ENCODE results near the gene MAP1B. TPM values are rescaled to one million over a fixed set of nuclear protein-coding genes. Genes with fewer than 3 reads are reported as not detected.

Gene MAP1B
- polyA plus RNA-seq, 1 donor from 2014 or later, result 234 TPM

DNA sequence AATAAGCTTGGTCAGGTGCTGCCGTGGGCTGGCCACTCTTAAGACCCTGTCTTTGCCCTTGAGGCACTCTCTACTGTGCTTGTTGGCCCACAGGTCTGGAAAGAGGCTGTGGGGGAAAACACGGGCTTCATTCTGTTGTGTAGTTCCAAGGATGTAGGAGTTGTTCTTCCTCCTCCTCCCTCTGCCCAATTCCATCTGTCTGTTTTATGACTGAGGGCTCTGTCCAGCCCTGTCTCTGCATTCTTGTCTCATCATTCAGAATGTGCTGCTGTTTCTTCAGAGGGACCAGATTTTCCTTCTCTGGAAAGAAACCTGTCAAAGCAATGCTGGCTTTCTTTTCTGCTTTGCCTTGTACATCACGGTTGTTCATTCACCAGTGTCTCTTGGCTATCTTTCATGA is 84.1 kb downstream of the MAP1B start:
- Histone ChIP-seq H3K9ac (ENCODE audit: low read length) (no peak overlapping the region), H3K4me3 (ENCODE audit: low read length) (no peak overlapping the region), H3K9me3 (ENCODE audit: low read length) (no peaks in the 10 kb centered on the region), H3K27ac (ENCODE audit: low read length) (no peak overlapping the region), H3F3A (ENCODE audit: insufficient read depth, low read length, poor library complexity, severe bottlenecking) (peaks cover 16% of the 10 kb centered on the region), H3K9me2 (ENCODE audit: insufficient read depth, low read length) (no peaks in the 10 kb centered on the region), H3K4me2 (ENCODE audit: low read length) (no peak overlapping the region), H3K27me3 (ENCODE audit: insufficient read depth, low read depth, low read length) (no peaks in the 10 kb centered on the region), H3K79me2 (replicated peaks; ENCODE audit: insufficient read depth, low read length) (peaks cover 80% of the 10 kb centered on the region), H2AFZ (ENCODE audit: low read depth, low read length) (no peak overlapping the region), H4K20me1 (ENCODE audit: insufficient read depth) (peaks cover 98% of the 10 kb centered on the region), H3K36me3 (ENCODE audit: insufficient read depth, low read length) (peaks cover 55% of the 10 kb centered on the region)
- no peak for TF ChIP-seq SMC3 (conservative IDR thresholded peaks at IDR 0.05; ENCODE audit: poor library complexity)

DNA sequence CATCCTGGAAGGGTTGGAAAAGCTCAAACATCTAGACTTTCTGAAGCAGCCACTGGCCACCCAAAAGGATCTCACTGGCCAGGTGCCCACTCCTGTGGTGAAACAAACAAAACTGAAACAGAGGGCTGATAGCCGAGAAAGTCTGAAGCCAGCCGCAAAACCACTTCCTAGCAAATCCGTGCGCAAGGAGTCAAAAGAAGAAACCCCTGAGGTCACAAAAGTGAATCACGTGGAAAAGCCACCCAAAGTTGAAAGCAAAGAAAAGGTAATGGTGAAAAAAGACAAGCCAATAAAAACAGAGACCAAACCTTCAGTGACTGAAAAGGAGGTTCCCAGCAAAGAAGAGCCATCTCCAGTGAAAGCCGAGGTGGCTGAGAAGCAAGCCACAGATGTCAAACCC is 87.6 kb downstream of the MAP1B start:
- H3K27ac ChIP-seq (ENCODE audit: low read length), result no peak overlapping the region
- peaks cover 100% of the 10 kb centered on the region for H4K20me1 ChIP-seq (ENCODE audit: insufficient read depth)
- H3K36me3 ChIP-seq (ENCODE audit: insufficient read depth, low read length), result peaks cover 74% of the 10 kb centered on the region

DNA sequence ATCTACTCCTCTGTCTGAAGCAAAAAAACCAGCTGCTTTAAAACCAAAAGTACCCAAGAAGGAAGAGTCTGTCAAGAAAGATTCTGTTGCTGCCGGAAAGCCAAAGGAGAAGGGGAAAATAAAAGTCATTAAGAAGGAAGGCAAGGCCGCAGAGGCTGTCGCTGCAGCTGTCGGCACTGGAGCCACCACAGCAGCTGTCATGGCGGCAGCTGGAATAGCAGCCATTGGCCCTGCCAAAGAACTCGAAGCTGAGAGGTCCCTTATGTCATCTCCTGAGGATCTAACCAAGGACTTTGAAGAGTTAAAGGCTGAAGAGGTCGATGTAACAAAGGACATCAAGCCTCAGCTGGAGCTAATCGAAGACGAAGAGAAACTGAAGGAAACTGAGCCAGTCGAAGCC is 88.3 kb downstream of the MAP1B start:
- peaks cover 100% of the 10 kb centered on the region for H4K20me1 ChIP-seq (ENCODE audit: insufficient read depth)
- H3K27ac ChIP-seq (ENCODE audit: low read length), result no peak overlapping the region
- peaks cover 81% of the 10 kb centered on the region for H3K79me2 ChIP-seq (replicated peaks; ENCODE audit: insufficient read depth, low read length)
- peaks cover 73% of the 10 kb centered on the region for H3K36me3 ChIP-seq (ENCODE audit: insufficient read depth, low read length)
- H3K4me3 ChIP-seq (ENCODE audit: low read length), result no peak overlapping the region
- no peaks in the 10 kb centered on the region for H3K27me3 ChIP-seq (ENCODE audit: insufficient read depth, low read depth, low read length)
- no peak overlapping the region for H3K9ac ChIP-seq (ENCODE audit: low read length)
- no peaks in the 10 kb centered on the region for H3K9me3 ChIP-seq (ENCODE audit: low read length)
- no peaks in the 10 kb centered on the region for H3K9me2 ChIP-seq (ENCODE audit: insufficient read depth, low read length)
- H3K4me2 ChIP-seq (ENCODE audit: low read length), result no peak overlapping the region
- no peak overlapping the region for H2AFZ ChIP-seq (ENCODE audit: low read depth, low read length)
- peaks cover 10% of the 10 kb centered on the region for H3F3A ChIP-seq (ENCODE audit: insufficient read depth, low read length, poor library complexity, severe bottlenecking)
- TF ChIP-seq MXI1 (conservative IDR thresholded peaks at IDR 0.05; ENCODE audit: poor library complexity, severe bottlenecking) (no peak), TAF1 (IDR thresholded peaks at IDR 0.05; ENCODE audit: low read depth) (no peak), EZH2 (IDR thresholded peaks at IDR 0.05; ENCODE audit: borderline replicate concordance, insufficient read depth, low read length, poor library complexity, severe bottlenecking) (no peak), RAD21 (conservative IDR thresholded peaks at IDR 0.05) (no peak), EP300 (conservative IDR thresholded peaks at IDR 0.05; ENCODE audit: poor library complexity, severe bottlenecking) (no peak)
- TF ChIP-seq, protein P1, sequence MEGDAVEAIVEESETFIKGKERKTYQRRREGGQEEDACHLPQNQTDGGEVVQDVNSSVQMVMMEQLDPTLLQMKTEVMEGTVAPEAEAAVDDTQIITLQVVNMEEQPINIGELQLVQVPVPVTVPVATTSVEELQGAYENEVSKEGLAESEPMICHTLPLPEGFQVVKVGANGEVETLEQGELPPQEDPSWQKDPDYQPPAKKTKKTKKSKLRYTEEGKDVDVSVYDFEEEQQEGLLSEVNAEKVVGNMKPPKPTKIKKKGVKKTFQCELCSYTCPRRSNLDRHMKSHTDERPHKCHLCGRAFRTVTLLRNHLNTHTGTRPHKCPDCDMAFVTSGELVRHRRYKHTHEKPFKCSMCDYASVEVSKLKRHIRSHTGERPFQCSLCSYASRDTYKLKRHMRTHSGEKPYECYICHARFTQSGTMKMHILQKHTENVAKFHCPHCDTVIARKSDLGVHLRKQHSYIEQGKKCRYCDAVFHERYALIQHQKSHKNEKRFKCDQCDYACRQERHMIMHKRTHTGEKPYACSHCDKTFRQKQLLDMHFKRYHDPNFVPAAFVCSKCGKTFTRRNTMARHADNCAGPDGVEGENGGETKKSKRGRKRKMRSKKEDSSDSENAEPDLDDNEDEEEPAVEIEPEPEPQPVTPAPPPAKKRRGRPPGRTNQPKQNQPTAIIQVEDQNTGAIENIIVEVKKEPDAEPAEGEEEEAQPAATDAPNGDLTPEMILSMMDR (IDR thresholded peaks at IDR 0.05; ENCODE audit: poor library complexity, severe bottlenecking), result no peak

More for the DNA sequence above, 87.6 kb downstream of the MAP1B start:
- Histone ChIP-seq H3F3A (ENCODE audit: insufficient read depth, low read length, poor library complexity, severe bottlenecking) (peaks cover 10% of the 10 kb centered on the region), H3K4me2 (ENCODE audit: low read length) (no peak overlapping the region), H3K9me2 (ENCODE audit: insufficient read depth, low read length) (no peaks in the 10 kb centered on the region), H3K9ac (ENCODE audit: low read length) (no peak overlapping the region), H3K79me2 (replicated peaks; ENCODE audit: insufficient read depth, low read length) (peaks cover 81% of the 10 kb centered on the region), H3K27me3 (ENCODE audit: insufficient read depth, low read depth, low read length) (no peaks in the 10 kb centered on the region), H2AFZ (ENCODE audit: low read depth, low read length) (no peak overlapping the region), H3K4me3 (ENCODE audit: low read length) (no peak overlapping the region), H3K9me3 (ENCODE audit: low read length) (no peaks in the 10 kb centered on the region)
- TF ChIP-seq RAD21 (conservative IDR thresholded peaks at IDR 0.05) (no peak), TAF1 (IDR thresholded peaks at IDR 0.05; ENCODE audit: low read depth) (no peak), MXI1 (conservative IDR thresholded peaks at IDR 0.05; ENCODE audit: poor library complexity, severe bottlenecking) (no peak), SMC3 (conservative IDR thresholded peaks at IDR 0.05; ENCODE audit: poor library complexity) (no peak), EZH2 (IDR thresholded peaks at IDR 0.05; ENCODE audit: borderline replicate concordance, insufficient read depth, low read length, poor library complexity, severe bottlenecking) (no peak), POLR2AphosphoS5 (IDR thresholded peaks at IDR 0.05) (no peak), EP300 (conservative IDR thresholded peaks at IDR 0.05; ENCODE audit: poor library complexity, severe bottlenecking) (no peak)
- TF ChIP-seq, protein P1 (IDR thresholded peaks at IDR 0.05; ENCODE audit: poor library complexity, severe bottlenecking), result no peak
- TF ChIP-seq, protein P2, sequence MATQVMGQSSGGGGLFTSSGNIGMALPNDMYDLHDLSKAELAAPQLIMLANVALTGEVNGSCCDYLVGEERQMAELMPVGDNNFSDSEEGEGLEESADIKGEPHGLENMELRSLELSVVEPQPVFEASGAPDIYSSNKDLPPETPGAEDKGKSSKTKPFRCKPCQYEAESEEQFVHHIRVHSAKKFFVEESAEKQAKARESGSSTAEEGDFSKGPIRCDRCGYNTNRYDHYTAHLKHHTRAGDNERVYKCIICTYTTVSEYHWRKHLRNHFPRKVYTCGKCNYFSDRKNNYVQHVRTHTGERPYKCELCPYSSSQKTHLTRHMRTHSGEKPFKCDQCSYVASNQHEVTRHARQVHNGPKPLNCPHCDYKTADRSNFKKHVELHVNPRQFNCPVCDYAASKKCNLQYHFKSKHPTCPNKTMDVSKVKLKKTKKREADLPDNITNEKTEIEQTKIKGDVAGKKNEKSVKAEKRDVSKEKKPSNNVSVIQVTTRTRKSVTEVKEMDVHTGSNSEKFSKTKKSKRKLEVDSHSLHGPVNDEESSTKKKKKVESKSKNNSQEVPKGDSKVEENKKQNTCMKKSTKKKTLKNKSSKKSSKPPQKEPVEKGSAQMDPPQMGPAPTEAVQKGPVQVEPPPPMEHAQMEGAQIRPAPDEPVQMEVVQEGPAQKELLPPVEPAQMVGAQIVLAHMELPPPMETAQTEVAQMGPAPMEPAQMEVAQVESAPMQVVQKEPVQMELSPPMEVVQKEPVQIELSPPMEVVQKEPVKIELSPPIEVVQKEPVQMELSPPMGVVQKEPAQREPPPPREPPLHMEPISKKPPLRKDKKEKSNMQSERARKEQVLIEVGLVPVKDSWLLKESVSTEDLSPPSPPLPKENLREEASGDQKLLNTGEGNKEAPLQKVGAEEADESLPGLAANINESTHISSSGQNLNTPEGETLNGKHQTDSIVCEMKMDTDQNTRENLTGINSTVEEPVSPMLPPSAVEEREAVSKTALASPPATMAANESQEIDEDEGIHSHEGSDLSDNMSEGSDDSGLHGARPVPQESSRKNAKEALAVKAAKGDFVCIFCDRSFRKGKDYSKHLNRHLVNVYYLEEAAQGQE (IDR thresholded peaks at IDR 0.05; ENCODE audit: borderline replicate concordance), result no peak
